Astrocyte of the spinal cord (primary cell): ENCODE results near the gene PLXNA2.
A peak's percentile ranks its signal among the peaks of the same experiment; 100 is the strongest.

Experiments
- DNase-seq: peaks from one replicate; pipeline ENCODE4 v3.0.0; 2011; ENCODE audit warnings: low read depth, low spot score
- H3K4me3 ChIP-seq: 2 replicates; pipeline ENCODE4 v1.5.1; 2011; ENCODE audit warnings: low read depth, mild to moderate bottlenecking, low read length, moderate library complexity
- in situ Hi-C: cut with HindIII; loops from 2 replicates; pipeline ENCODE4 v1.10.0; 2017; ENCODE audit warnings: low sequenced_read_pairs
- TF ChIP-seq, protein P1 (sequence below): IDR thresholded peaks from 2 replicates; pipeline ENCODE4 v1.5.1; 2012; ENCODE audit warnings: low read depth, mild to moderate bottlenecking, low read length, inconsistent platforms

The PLXNA2 gene

DNA sequence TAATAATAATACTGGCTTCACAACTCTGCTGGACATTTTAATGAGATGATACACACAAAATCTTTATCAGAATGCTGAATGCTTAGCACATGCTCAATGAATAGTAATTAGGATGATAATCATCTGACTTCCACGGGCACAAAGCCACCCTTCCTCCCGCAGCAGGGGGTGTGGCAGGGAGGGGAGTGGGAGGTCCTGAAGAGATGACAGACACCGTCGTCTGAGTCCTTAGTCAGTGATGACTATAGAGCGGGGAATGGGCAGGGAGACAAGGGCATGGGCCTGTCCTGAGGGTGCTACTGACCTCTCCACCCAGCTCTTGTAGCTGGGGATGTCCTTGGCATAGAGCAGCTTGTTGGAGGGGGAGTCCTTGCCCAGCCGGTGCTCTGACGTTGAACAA lies 215.7 kb downstream of the PLXNA2 start:
- in situ Hi-C loops, result no loop called here
- H3K4me3 ChIP-seq, result no peak overlapping the region
- TF ChIP-seq, protein P1, sequence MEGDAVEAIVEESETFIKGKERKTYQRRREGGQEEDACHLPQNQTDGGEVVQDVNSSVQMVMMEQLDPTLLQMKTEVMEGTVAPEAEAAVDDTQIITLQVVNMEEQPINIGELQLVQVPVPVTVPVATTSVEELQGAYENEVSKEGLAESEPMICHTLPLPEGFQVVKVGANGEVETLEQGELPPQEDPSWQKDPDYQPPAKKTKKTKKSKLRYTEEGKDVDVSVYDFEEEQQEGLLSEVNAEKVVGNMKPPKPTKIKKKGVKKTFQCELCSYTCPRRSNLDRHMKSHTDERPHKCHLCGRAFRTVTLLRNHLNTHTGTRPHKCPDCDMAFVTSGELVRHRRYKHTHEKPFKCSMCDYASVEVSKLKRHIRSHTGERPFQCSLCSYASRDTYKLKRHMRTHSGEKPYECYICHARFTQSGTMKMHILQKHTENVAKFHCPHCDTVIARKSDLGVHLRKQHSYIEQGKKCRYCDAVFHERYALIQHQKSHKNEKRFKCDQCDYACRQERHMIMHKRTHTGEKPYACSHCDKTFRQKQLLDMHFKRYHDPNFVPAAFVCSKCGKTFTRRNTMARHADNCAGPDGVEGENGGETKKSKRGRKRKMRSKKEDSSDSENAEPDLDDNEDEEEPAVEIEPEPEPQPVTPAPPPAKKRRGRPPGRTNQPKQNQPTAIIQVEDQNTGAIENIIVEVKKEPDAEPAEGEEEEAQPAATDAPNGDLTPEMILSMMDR, result no peak
- DNase-seq, result no peak

GRCh38 chr1:208027861-208028260 lies 216.3 kb downstream of the PLXNA2 start:
- no peak for DNase-seq
- TF ChIP-seq, protein P1, result no peak
- in situ Hi-C loops, result no loop called here
- no peak overlapping the region for H3K4me3 ChIP-seq

GRCh38 chr1:208026880-208027438 lies 217.2 kb downstream of the PLXNA2 start:
- no peak for DNase-seq
- in situ Hi-C loops, result no loop called here
- TF ChIP-seq, protein P1, result no peak
- no peak overlapping the region for H3K4me3 ChIP-seq

DNA sequence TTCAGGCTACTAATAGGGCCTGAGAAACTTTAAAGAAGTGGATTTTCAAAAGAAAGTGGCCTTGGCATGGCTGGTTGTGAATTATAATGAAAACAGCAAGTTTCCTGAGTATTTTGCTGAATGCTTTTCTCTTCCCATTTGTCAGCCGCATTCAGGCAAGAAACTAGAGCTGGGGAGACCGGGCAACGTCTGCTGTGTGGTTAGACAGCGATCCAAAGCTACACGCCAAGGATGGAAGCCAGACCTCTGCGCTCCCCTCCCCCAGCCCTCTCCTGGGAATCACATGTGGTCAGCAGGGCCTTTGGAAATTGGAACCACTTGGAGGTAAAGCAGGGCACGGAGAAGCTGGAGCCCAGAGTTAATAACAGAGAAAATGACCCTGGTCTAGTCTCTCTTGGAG lies 219.2 kb downstream of the PLXNA2 start:
- TF ChIP-seq, protein P1, result no peak
- in situ Hi-C loops, result no loop called here
- peak; percentile 71 for DNase-seq
- no peak overlapping the region for H3K4me3 ChIP-seq

DNA sequence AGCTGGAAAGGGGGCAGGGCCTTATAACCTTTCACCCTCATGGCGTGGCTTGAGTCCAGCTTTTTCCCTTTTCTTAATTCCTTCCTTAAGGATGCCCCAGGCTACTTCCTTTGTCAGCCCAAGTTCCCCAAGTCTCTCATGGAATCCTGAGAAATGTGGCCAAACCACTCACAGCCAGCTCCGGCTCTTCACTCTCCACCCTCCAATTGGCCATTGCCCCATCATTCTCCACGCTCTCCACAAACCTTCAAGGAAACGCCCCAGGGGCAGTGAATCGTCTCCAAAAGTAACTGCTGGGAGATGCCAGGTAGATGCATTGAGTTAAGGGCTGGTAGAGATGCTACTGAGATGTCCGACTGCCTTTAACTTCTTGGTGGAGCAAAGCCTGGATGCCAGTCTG lies 219.8 kb downstream of the PLXNA2 start:
- in situ Hi-C loops, result no loop called here
- no peak for DNase-seq
- TF ChIP-seq, protein P1, result no peak
- H3K4me3 ChIP-seq, result no peak overlapping the region

GRCh38 chr1:208019257-208019656 lies 224.9 kb downstream of the PLXNA2 start:
- in situ Hi-C loops, result no loop called here
- no peak overlapping the region for H3K4me3 ChIP-seq
- no peak for DNase-seq
- TF ChIP-seq, protein P1, result no peak

DNA sequence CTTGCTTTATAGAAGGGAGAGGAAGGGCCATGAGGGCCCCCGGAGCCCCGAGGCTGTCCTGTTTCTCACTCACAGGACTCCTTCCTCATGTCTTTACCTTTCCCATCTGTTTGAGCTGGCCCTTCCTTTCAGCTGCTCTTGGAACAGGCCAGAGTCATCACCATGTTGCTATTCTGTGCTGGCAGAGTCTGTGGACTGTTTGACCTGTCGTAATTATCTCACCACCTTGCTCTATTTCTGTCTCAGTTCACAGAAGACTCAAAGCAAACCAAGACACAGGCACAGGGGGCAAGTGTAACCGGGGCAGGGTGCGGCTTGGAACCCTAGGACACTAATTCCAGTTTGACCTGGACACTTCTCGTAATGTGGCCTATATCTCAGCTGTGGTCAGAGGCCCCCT lies 228.9 kb downstream of the PLXNA2 start:
- no peak for DNase-seq
- TF ChIP-seq, protein P1, result no peak
- in situ Hi-C loops, result no loop called here
- H3K4me3 ChIP-seq, result no peak overlapping the region
